ENCODE data around the gene WNT10A. TPM values are rescaled to one million over a fixed set of nuclear protein-coding genes. Genes with fewer than 3 reads are reported as not detected.
A peak's percentile ranks its signal among the peaks of the same experiment; 100 is the strongest.

Gene WNT10A
- total RNA-seq, 2 donors from 2014 or later, result 1.0 to 49.8 TPM

- Mint-ChIP-seq H3K9me3 (no peaks in the 10 kb centered on the region), H3K4me1 (no peaks in the 10 kb centered on the region), H3K4me3 (no peak overlapping the region), H3K36me3 (ENCODE audit: low read depth) (no peaks in the 10 kb centered on the region), H3K27ac (no peak overlapping the region), H3K27me3 (peaks cover 64% of the 10 kb centered on the region)
- no peak for ATAC-seq (replicated peaks)
These were observed 18.9 kb upstream of the WNT10A start for GRCh38 chr2:218861645-218862318.

- no peak overlapping the region for H3K27ac Mint-ChIP-seq
- H3K9me3 Mint-ChIP-seq, result no peaks in the 10 kb centered on the region
- no peaks in the 10 kb centered on the region for H3K4me1 Mint-ChIP-seq
- H3K27me3 Mint-ChIP-seq, result peaks cover 51% of the 10 kb centered on the region
- H3K36me3 Mint-ChIP-seq (ENCODE audit: low read depth), result no peaks in the 10 kb centered on the region
- no peak overlapping the region for H3K4me3 Mint-ChIP-seq
- ATAC-seq (replicated peaks), result no peak
These were observed 17.6 kb upstream of the WNT10A start for GRCh38 chr2:218863021-218863520.

DNA sequence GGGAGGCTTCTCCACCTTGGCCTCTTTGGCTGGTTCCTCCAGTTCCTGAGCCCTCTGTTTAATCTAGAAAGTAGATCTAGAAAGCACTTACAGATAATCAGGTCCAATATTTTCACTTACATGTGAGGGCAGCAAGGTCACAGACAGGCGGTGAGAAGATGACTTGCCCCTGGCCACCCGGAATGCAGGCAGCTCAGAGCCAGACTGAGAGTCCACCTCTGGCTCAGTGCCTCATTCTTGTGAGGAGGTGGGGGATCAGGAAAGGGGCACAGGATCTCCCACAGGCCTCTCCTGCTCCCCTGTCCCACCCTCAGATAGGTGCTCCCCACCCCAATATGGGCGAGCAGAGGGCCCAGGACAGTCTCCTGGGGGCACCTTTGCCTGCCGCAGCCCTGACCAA is 15.3 kb upstream of the WNT10A start:
- peaks cover 44% of the 10 kb centered on the region for H3K27me3 Mint-ChIP-seq
- no peaks in the 10 kb centered on the region for H3K9me3 Mint-ChIP-seq
- no peak for ATAC-seq (replicated peaks)
- no peaks in the 10 kb centered on the region for H3K4me1 Mint-ChIP-seq
- H3K27ac Mint-ChIP-seq, result no peak overlapping the region
- no peak overlapping the region for H3K4me3 Mint-ChIP-seq
- no peaks in the 10 kb centered on the region for H3K36me3 Mint-ChIP-seq (ENCODE audit: low read depth)

DNA sequence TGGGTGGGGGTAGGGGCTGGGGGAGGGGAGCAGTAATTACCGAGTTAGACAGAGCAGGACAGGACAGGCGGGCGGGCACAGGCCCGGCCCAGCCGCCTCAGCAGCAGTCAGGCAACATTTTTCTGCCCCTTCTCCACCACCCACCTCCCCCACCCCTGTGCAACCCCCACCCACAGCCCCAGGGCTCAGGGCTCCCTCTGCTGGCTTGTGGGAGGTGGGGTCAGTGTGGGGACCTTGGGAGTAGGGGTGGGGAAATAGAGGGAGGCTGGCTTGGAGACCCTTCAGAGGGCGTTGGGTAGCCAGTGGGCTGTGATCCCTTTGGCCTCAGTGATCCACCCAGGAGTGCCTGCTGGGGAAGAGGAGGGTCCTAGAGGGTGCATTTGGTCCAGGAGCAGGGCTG is 14.7 kb upstream of the WNT10A start:
- Mint-ChIP-seq H3K27ac (no peak overlapping the region), H3K36me3 (ENCODE audit: low read depth) (no peaks in the 10 kb centered on the region), H3K4me1 (no peaks in the 10 kb centered on the region), H3K27me3 (peaks cover 42% of the 10 kb centered on the region), H3K9me3 (no peaks in the 10 kb centered on the region), H3K4me3 (no peak overlapping the region)
- ATAC-seq (replicated peaks), result no peak

DNA sequence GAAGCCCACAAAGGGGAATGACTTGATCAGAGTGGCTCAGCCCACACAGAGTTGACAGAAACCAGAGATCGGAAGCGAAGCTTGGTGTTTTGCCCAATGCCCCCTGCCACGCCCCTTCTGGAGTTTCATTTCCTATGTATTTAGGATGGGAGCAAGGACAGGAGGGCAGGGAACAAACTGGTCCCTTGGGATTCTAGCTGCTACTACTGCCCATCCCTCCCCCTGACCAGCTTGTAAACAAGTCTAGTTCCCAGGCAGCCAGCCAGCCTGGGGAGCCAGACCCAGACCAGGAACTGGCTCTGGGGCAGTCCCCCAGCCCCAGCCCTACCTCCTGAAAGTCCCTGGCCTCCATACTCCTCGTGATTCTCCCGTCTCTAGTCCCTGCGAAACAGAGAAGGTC is 12.8 kb upstream of the WNT10A start:
- H3K27me3 Mint-ChIP-seq, result peaks cover 43% of the 10 kb centered on the region
- peaks cover 7% of the 10 kb centered on the region for H3K36me3 Mint-ChIP-seq (ENCODE audit: low read depth)
- no peaks in the 10 kb centered on the region for H3K9me3 Mint-ChIP-seq
- H3K4me3 Mint-ChIP-seq, result no peak overlapping the region
- H3K4me1 Mint-ChIP-seq, result peaks cover 10% of the 10 kb centered on the region
- ATAC-seq (replicated peaks), result peak; percentile 48
- H3K27ac Mint-ChIP-seq, result no peak overlapping the region

DNA sequence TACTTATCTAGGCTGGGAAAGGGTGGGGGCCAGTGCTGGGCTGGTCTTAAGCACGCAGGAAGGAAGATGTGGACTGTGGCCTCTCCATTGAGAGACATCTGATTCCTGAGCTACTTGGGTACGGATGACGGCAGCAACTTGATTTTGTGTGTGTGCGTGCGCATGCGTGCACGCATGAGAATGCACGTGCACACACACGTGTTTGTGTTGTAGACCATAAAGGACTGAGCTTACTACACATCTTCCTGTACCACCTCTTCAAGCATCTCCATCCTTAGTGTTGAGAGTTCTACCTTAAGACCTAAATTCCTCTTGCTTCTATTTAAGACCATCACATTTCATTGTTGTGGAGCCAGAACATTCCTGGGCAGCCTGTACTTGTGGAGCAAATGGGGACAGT is 11.6 kb upstream of the WNT10A start:
- Mint-ChIP-seq H3K9me3 (no peaks in the 10 kb centered on the region), H3K36me3 (ENCODE audit: low read depth) (peaks cover 7% of the 10 kb centered on the region), H3K4me3 (no peak overlapping the region), H3K27me3 (peaks cover 36% of the 10 kb centered on the region), H3K27ac (no peak overlapping the region), H3K4me1 (peaks cover 10% of the 10 kb centered on the region)
- no peak for ATAC-seq (replicated peaks)

DNA sequence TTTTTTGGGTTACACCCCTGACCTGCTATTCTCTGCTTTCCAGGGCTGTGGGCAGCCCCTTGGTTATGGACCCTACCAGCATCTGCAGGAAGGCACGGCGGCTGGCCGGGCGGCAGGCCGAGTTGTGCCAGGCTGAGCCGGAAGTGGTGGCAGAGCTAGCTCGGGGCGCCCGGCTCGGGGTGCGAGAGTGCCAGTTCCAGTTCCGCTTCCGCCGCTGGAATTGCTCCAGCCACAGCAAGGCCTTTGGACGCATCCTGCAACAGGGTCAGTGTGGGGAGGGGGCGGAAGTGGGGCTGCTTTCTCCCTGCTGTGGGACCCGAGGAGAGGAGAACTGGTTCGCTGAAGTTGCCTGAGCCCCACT is 9.7 kb upstream of the WNT10A start:
- H3K9me3 Mint-ChIP-seq, result no peaks in the 10 kb centered on the region
- peaks cover 10% of the 10 kb centered on the region for H3K4me1 Mint-ChIP-seq
- ATAC-seq (replicated peaks), result peak; percentile 5
- H3K4me3 Mint-ChIP-seq, result peak overlapping the region; percentile 81
- no peak overlapping the region for H3K27ac Mint-ChIP-seq
- H3K27me3 Mint-ChIP-seq, result peaks cover 45% of the 10 kb centered on the region
- H3K36me3 Mint-ChIP-seq (ENCODE audit: low read depth), result peaks cover 7% of the 10 kb centered on the region

- Mint-ChIP-seq H3K4me3 (peak overlapping the region; percentile 81), H3K27me3 (peaks cover 41% of the 10 kb centered on the region), H3K27ac (peak overlapping the region; percentile 37), H3K36me3 (ENCODE audit: low read depth) (peaks cover 7% of the 10 kb centered on the region), H3K4me1 (peaks cover 11% of the 10 kb centered on the region), H3K9me3 (no peaks in the 10 kb centered on the region)
- peak; percentile 50 for ATAC-seq (replicated peaks)
These were observed 9.0 kb upstream of the WNT10A start for GRCh38 chr2:218871345-218872302.

GRCh38 chr2:218872645-218873358 is 7.8 kb upstream of the WNT10A start:
- H3K27me3 Mint-ChIP-seq, result peaks cover 40% of the 10 kb centered on the region
- H3K4me3 Mint-ChIP-seq, result peak overlapping the region; percentile 81
- no peak overlapping the region for H3K27ac Mint-ChIP-seq
- H3K9me3 Mint-ChIP-seq, result no peaks in the 10 kb centered on the region
- H3K4me1 Mint-ChIP-seq, result peaks cover 14% of the 10 kb centered on the region
- ATAC-seq (replicated peaks), result no peak
- H3K36me3 Mint-ChIP-seq (ENCODE audit: low read depth), result peaks cover 7% of the 10 kb centered on the region

DNA sequence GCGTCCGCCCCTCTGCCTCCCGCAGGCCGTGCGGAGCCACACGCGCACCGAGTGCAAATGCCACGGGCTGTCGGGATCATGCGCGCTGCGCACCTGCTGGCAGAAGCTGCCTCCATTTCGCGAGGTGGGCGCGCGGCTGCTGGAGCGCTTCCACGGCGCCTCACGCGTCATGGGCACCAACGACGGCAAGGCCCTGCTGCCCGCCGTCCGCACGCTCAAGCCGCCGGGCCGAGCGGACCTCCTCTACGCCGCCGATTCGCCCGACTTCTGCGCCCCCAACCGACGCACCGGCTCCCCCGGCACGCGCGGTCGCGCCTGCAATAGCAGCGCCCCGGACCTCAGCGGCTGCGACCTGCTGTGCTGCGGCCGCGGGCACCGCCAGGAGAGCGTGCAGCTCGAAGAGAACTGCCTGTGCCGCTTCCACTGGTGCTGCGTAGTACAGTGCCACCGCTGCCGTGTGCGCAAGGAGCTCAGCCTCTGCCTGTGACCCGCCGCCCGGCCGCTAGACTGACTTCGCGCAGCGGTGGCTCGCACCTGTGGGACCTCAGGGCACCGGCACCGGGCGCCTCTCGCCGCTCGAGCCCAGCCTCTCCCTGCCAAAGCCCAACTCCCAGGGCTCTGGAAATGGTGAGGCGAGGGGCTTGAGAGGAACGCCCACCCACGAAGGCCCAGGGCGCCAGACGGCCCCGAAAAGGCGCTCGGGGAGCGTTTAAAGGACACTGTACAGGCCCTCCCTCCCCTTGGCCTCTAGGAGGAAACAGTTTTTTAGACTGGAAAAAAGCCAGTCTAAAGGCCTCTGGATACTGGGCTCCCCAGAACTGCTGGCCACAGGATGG is 7.1 kb upstream of the WNT10A start:
- Mint-ChIP-seq H3K9me3 (no peaks in the 10 kb centered on the region), H3K4me1 (peaks cover 14% of the 10 kb centered on the region), H3K27me3 (peaks cover 40% of the 10 kb centered on the region), H3K27ac (no peak overlapping the region), H3K36me3 (ENCODE audit: low read depth) (peaks cover 7% of the 10 kb centered on the region), H3K4me3 (peak overlapping the region; percentile 81)
- no peak for ATAC-seq (replicated peaks)

DNA sequence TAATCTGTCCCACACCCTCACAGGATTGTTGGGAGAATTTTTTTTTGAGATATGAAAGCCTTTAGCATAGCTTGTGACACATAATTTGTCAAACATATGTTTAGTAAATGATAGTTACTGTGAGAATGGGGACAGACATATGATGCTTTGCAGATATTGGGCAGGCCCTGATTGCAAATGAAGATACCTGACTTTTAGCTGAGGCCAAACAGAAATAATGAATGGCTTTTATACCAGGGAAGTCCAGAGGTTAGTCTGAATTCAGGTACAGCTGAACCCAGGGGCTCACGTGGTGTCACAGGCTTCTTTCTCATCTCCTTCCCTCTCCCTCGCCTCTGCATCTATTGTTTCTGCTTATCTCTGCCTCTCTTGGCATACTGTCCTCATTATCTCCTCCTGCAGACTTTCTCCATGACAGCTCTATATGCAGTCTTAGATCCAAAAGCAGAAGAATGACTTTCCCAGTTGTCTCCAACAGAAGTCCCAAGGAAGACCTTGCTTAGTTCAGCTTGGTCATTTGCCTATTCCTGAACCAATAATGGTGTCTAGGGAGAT is 4.9 kb upstream of the WNT10A start:
- no peak overlapping the region for H3K4me3 Mint-ChIP-seq
- peaks cover 29% of the 10 kb centered on the region for H3K27me3 Mint-ChIP-seq
- no peaks in the 10 kb centered on the region for H3K9me3 Mint-ChIP-seq
- H3K4me1 Mint-ChIP-seq, result peaks cover 20% of the 10 kb centered on the region
- peaks cover 7% of the 10 kb centered on the region for H3K36me3 Mint-ChIP-seq (ENCODE audit: low read depth)
- ATAC-seq (replicated peaks), result no peak
- H3K27ac Mint-ChIP-seq, result no peak overlapping the region

DNA sequence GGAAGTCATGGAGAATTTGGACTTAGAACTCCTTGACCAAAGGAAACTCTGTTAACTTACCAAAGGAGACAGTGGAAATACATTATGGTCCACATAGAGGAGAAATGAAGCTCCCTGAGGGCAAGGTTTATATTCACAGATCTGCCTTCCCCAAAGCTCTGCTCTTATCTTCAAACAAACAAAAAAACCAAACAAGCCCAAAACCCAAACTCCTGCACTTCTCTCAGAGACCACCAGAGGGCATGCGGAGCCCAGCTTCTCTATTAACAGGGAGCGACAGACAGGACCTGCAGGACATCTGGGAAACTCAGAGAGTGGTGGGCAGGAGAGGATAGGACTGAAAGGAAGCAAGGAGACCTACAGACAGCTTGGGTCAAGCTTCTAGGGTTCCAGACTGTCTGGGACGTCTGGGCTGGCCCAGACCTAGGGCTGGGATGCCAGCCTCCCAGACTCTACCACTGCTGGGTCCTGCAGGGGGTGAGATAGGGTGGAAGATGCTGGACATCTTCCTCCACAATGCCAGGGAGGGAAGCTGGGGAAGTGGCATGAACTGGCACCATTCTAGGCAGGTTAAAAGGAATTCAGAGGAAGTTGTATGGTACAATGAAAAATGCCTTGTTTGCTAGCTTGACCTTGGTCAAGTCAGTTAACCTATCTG is 4.0 kb upstream of the WNT10A start:
- ATAC-seq (replicated peaks), result no peak
- H3K4me1 Mint-ChIP-seq, result peaks cover 17% of the 10 kb centered on the region
- no peak overlapping the region for H3K27ac Mint-ChIP-seq
- no peaks in the 10 kb centered on the region for H3K9me3 Mint-ChIP-seq
- H3K4me3 Mint-ChIP-seq, result no peak overlapping the region
- H3K27me3 Mint-ChIP-seq, result peaks cover 26% of the 10 kb centered on the region
- H3K36me3 Mint-ChIP-seq (ENCODE audit: low read depth), result peaks cover 16% of the 10 kb centered on the region

DNA sequence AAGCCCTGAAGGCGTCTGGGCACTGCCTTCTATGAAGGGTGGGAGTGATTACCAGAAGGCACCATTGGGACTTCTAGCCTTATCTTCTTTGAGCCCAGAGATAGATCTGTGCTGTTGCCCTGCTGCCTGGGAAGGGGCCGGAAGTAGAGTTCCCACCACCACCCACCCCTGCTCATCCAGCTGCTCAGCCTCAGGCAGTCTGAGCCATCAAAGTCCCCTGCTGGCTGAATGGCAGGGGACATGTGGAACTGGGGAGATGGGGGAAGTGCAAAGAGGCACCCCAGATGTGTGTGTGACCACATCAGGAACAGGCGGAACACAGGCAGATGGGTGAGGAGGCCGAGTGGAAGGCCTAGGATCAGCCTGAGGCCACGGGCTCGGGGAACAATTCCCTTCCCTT is 3.3 kb upstream of the WNT10A start:
- Mint-ChIP-seq H3K36me3 (ENCODE audit: low read depth) (peaks cover 16% of the 10 kb centered on the region), H3K27me3 (peaks cover 20% of the 10 kb centered on the region), H3K9me3 (no peaks in the 10 kb centered on the region), H3K27ac (no peak overlapping the region), H3K4me1 (peaks cover 11% of the 10 kb centered on the region), H3K4me3 (no peak overlapping the region)
- no peak for ATAC-seq (replicated peaks)
